T-helper 2 cell (primary cell): ENCODE results near the gene CEP250.

Experiments used
- DNase-seq, 5 experiments: peaks; one replicate each; pipeline versions ENCODE4 v3.0.0 to v3.0.0-alpha.2; 2012 to 2022

The CEP250 gene

DNA sequence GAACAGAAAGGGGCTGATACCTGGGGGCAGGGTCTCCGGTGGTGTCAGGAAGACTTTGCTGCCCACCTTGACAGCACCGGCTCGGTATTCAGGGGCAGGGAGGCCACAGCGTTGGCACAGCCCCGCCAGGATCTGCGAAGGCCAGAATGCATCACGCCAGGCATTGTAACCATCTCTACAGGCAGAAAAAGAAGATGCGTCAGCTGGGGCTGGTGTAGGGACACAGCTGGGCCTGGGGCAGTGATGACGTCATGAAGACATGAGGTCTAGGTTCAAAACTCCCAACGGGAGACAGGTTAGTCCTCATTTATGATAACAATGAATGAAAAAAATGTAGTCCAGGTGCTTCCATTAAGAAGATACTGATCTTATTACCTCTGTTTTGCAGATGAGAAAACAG lies 108.4 kb downstream of the CEP250 start:
- no peak for DNase-seq

DNA sequence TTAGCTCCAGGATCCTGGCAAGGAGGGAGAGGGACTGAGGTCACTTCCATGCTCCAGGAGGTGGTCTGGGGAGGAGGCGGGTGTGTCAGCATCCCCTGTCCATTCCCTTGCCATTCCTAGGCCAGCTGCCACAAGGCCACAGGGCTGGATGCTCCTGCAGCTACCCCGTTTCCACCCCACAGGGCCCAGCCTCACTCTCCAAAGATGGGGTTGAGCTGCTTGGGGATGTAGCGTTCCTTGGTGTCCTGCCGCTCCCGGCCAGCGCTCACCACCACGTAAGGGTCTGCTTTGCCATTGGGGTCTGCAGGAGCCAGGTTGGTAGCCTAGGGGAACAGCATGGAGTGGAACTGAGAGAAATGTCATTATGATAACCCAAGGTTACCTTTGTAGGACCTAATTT lies 109.5 kb downstream of the CEP250 start:
- DNase-seq, result no peak

DNA sequence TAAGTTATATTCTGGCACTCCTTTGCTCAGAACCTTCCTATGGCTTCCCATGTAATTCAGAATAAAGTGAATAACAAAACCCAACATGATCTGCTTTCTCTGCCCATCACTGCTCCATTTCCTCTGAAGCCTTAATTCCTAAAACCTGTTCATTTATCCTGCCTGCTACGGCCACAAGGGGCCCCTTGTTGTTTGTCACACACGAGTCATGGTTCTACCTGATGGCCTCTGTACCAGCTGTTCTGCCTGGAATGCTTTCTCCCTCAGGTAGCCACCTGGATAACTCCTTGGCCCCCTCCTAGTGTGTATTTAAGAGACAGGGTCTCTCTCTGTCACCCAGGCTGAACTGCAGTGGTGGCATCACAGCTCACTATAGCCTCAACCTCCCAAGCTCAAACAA lies 113.2 kb downstream of the CEP250 start:
- no peak for DNase-seq
